Measurements from ENCODE around the gene APRT.
A peak's percentile ranks its signal among the peaks of the same experiment; 100 is the strongest.

Gene APRT

DNA sequence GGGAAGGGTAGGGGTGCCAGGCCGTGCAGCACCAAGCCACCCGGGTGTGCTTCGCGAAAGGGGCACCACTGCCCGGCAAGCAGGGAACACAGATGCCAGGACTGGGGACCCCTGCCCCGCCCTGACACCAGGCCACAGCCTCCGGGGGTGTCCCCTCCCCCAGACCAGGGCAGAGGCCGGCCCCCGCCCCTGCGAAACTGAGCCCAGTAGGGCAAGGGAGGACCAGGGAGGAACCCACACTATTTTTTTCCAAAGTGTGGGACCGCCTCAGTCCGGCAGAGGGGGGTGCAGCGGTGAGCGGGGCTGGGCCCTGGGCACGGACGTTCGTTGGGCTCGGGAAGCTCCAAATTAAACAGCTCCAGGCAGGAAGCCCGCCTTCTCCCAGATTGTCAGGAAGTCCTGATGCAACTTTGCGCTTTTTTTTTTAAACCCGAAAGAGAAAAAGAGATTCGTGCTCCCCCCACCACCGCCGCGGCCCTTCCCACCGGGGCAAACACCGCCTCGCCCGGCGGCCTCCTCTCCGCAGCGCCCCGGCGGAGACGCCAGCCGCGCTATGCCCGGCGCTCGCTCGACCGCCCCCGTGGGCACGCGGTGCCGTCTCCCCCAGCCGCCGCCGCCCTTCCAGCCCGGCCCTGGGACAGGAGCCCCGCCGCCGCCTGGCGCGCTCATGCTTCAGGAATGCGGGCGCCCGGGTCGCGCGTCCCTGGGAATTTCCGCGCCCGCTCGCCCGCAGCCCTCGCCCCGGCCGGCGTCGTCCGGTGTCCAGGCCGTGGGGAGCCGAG lies 27.5 kb downstream of the APRT start:
- Histone ChIP-seq H4K91ac (ENCODE audit: low read length) (peak overlapping the region; percentile 97), H3K4me2 (ENCODE audit: low read length, poor library complexity, severe bottlenecking) (peak overlapping the region; percentile 82), H3K18ac (ENCODE audit: low read depth in 1 of 2, low read length in 2 of 2) (peak overlapping the region; percentile 82 to 99), H2BK120ac (ENCODE audit: low read depth, low read length) (peak overlapping the region; percentile 98), H2BK15ac (ENCODE audit: low read depth, poor library complexity, severe bottlenecking) (peak overlapping the region; percentile 90), H3K4me3 (ENCODE audit: insufficient read depth in 1 of 2, low read depth in 1 of 2, low read length in 2 of 2) (peak overlapping the region; percentile 76 to 86), H3K27ac (ENCODE audit: low read length, poor library complexity, severe bottlenecking) (peak overlapping the region; percentile 78), H3K4me1 (ENCODE audit: control insufficient read depth, insufficient read depth, low read depth, low read length) (peaks cover 53% of the 10 kb centered on the region), H3K9me3 (ENCODE audit: control insufficient read depth, low read length) (no peaks in the 10 kb centered on the region), H3K36me3 (ENCODE audit: control insufficient read depth in 1 of 2, insufficient read depth in 2 of 2, low read depth in 1 of 2, low read length in 2 of 2) (peaks cover 0 to 4% of the 10 kb centered on the region in 2 experiments), H2BK12ac (ENCODE audit: low read length in 2 of 2) (peak overlapping the region in 1 of 2 experiments; percentile 84), H2AK5ac (ENCODE audit: low read length, severe bottlenecking) (peak overlapping the region; percentile 52), H2AFZ (ENCODE audit: low read depth, low read length) (no peak overlapping the region), H3K4ac (ENCODE audit: low read depth in 1 of 2, low read length in 2 of 2) (peak overlapping the region; percentile 66 to 91), H3K23ac (ENCODE audit: low read length in 2 of 2) (peak overlapping the region; percentile 68 to 94), H2BK5ac (ENCODE audit: low read depth, low read length, poor library complexity, severe bottlenecking) (peak overlapping the region; percentile 79), H3K9ac (ENCODE audit: low read length) (peak overlapping the region; percentile 88), H3K79me1 (replicated peaks; ENCODE audit: low read length, poor library complexity, severe bottlenecking) (peaks cover 2% of the 10 kb centered on the region), H4K8ac (ENCODE audit: low read length) (peak overlapping the region; percentile 87), H3K27me3 (ENCODE audit: control insufficient read depth in 1 of 2, insufficient read depth in 1 of 2, low read length in 2 of 2) (no peaks in the 10 kb centered on the region), H3K14ac (ENCODE audit: low read length in 2 of 2) (peak overlapping the region in 1 of 2 experiments; percentile 95)
- 5% methylated on average over 49 of the region's 74 CpGs for WGBS
- peak; percentile 86 for DNase-seq

DNA sequence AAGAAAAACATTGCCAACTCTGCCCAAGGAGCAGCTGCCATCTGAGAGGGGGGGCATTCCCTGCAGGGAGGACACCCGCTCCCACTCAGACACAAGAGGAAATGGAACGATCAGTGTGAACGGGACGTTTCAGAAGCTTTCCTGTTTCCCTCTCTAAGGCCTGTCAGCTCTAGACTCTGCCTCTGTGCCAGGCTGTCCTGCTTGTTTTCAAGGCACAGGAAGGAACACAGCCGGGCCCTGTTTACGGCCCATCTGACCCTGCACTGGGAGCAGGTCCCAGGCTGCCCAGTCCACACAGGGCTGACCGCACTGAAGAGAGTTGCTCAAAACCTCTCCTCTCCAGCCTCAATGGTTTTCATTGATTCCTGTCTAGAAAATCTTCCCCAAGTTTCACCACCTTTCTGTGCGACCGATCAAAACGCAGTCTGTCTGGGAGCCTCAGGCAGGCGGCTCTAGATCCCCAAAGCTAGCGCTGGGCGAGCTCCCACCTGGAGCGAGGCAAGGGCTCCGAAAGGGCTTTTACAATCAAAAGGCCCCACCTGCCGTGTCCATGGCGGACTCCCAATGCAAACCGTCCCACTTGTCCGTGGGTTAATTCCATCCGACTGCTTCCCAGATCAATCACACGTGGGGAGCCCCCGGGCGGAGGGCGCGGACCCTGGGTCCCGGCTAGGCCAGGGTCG lies 28.2 kb downstream of the APRT start:
- H3K4me3 ChIP-seq (ENCODE audit: insufficient read depth in 1 of 2, low read depth in 1 of 2, low read length in 2 of 2) = peak overlapping the region; percentile 76 to 86
- H3K4ac ChIP-seq (ENCODE audit: low read depth in 1 of 2, low read length in 2 of 2) = peak overlapping the region; percentile 66 to 91
- peak overlapping the region; percentile 82 to 95 for H3K18ac ChIP-seq (ENCODE audit: low read depth in 1 of 2, low read length in 2 of 2)
- no peaks in the 10 kb centered on the region for H3K27me3 ChIP-seq (ENCODE audit: control insufficient read depth in 1 of 2, insufficient read depth in 1 of 2, low read length in 2 of 2)
- peak overlapping the region; percentile 82 for H3K4me2 ChIP-seq (ENCODE audit: low read length, poor library complexity, severe bottlenecking)
- peak overlapping the region; percentile 91 for H2BK120ac ChIP-seq (ENCODE audit: low read depth, low read length)
- H3K14ac ChIP-seq (ENCODE audit: low read length in 2 of 2) = peak overlapping the region in 1 of 2 experiments; percentile 89
- peaks cover 58% of the 10 kb centered on the region for H3K4me1 ChIP-seq (ENCODE audit: control insufficient read depth, insufficient read depth, low read depth, low read length)
- peak overlapping the region; percentile 52 for H2AK5ac ChIP-seq (ENCODE audit: low read length, severe bottlenecking)
- peaks cover 0 to 4% of the 10 kb centered on the region in 2 experiments for H3K36me3 ChIP-seq (ENCODE audit: control insufficient read depth in 1 of 2, insufficient read depth in 2 of 2, low read depth in 1 of 2, low read length in 2 of 2)
- H4K8ac ChIP-seq (ENCODE audit: low read length) = peak overlapping the region; percentile 87
- H2BK12ac ChIP-seq (ENCODE audit: low read length in 2 of 2) = peak overlapping the region in 1 of 2 experiments; percentile 59
- peak overlapping the region; percentile 79 for H2BK5ac ChIP-seq (ENCODE audit: low read depth, low read length, poor library complexity, severe bottlenecking)
- DNase-seq = peak; percentile 60
- peak overlapping the region; percentile 60 for H2BK15ac ChIP-seq (ENCODE audit: low read depth, poor library complexity, severe bottlenecking)
- 54% methylated on average over 27 of the region's 27 CpGs for WGBS
- H3K79me1 ChIP-seq (replicated peaks; ENCODE audit: low read length, poor library complexity, severe bottlenecking) = peaks cover 2% of the 10 kb centered on the region
- H4K91ac ChIP-seq (ENCODE audit: low read length) = peak overlapping the region; percentile 97
- peak overlapping the region in 1 of 2 experiments; percentile 94 for H3K23ac ChIP-seq (ENCODE audit: low read length in 2 of 2)
- no peaks in the 10 kb centered on the region for H3K9me3 ChIP-seq (ENCODE audit: control insufficient read depth, low read length)
- peak overlapping the region; percentile 88 for H3K9ac ChIP-seq (ENCODE audit: low read length)
- H2AFZ ChIP-seq (ENCODE audit: low read depth, low read length) = no peak overlapping the region
- peak overlapping the region; percentile 78 for H3K27ac ChIP-seq (ENCODE audit: low read length, poor library complexity, severe bottlenecking)

GRCh38 chr16:88782454-88783390 lies 29.0 kb downstream of the APRT start:
- DNase-seq = peak; percentile 76
- Histone ChIP-seq H2BK5ac (ENCODE audit: low read depth, low read length, poor library complexity, severe bottlenecking) (no peak overlapping the region), H3K23ac (ENCODE audit: low read length in 2 of 2) (no peak overlapping the region), H3K27me3 (ENCODE audit: control insufficient read depth in 1 of 2, insufficient read depth in 1 of 2, low read length in 2 of 2) (no peaks in the 10 kb centered on the region), H2BK120ac (ENCODE audit: low read depth, low read length) (peak overlapping the region; percentile 23), H3K9me3 (ENCODE audit: control insufficient read depth, low read length) (no peaks in the 10 kb centered on the region), H3K36me3 (ENCODE audit: control insufficient read depth in 1 of 2, insufficient read depth in 2 of 2, low read depth in 1 of 2, low read length in 2 of 2) (peaks cover 0 to 4% of the 10 kb centered on the region in 2 experiments), H4K8ac (ENCODE audit: low read length) (peak overlapping the region; percentile 45), H3K18ac (ENCODE audit: low read depth in 1 of 2, low read length in 2 of 2) (peak overlapping the region in 1 of 2 experiments; percentile 65), H2AK5ac (ENCODE audit: low read length, severe bottlenecking) (peak overlapping the region; percentile 9), H3K4me3 (ENCODE audit: insufficient read depth in 1 of 2, low read depth in 1 of 2, low read length in 2 of 2) (peak overlapping the region in 1 of 2 experiments; percentile 86), H2BK15ac (ENCODE audit: low read depth, poor library complexity, severe bottlenecking) (no peak overlapping the region), H3K9ac (ENCODE audit: low read length) (peak overlapping the region; percentile 88), H2AFZ (ENCODE audit: low read depth, low read length) (no peak overlapping the region), H3K79me1 (replicated peaks; ENCODE audit: low read length, poor library complexity, severe bottlenecking) (peaks cover 4% of the 10 kb centered on the region), H3K14ac (ENCODE audit: low read length in 2 of 2) (no peak overlapping the region), H3K27ac (ENCODE audit: low read length, poor library complexity, severe bottlenecking) (peak overlapping the region; percentile 78), H2BK12ac (ENCODE audit: low read length in 2 of 2) (peak overlapping the region; percentile 9 to 12), H3K4me2 (ENCODE audit: low read length, poor library complexity, severe bottlenecking) (peak overlapping the region; percentile 82), H3K4ac (ENCODE audit: low read depth in 1 of 2, low read length in 2 of 2) (peak overlapping the region in 1 of 2 experiments; percentile 46), H3K4me1 (ENCODE audit: control insufficient read depth, insufficient read depth, low read depth, low read length) (peaks cover 66% of the 10 kb centered on the region), H4K91ac (ENCODE audit: low read length) (peak overlapping the region; percentile 69)
- WGBS = 35% methylated on average over 14 of the region's 16 CpGs

Measured in mesenchymal stem cell (in vitro differentiated cells and primary cell).